PFSK-1 (cell line): Measurements from ENCODE around the gene PROK1.

Experiments used
- FOXP2 ChIP-seq: optimal IDR thresholded peaks from 2 replicates; pipeline ENCODE3; 2011; ENCODE audit warnings: borderline replicate concordance, control low read depth, inconsistent platforms; ENCODE audit not compliant: insufficient read depth; ENCODE audit errors: extremely low read length, extremely low read depth
- POLR2AphosphoS5 ChIP-seq: IDR thresholded peaks from 2 replicates; pipeline ENCODE4 v1.6.1; 2012; ENCODE audit warnings: low read depth, mild to moderate bottlenecking, control low read depth, low read length, moderate library complexity
- REST ChIP-seq, 2 experiments: IDR thresholded peaks; 2 replicates each; pipeline versions ENCODE4 v1.6.1 to v1.8.0; 2011 to 2012; ENCODE audit warnings: low read depth in 2 of 2, low read length in 2 of 2, control low read depth in 1 of 2, inconsistent platforms in 1 of 2, mild to moderate bottlenecking in 1 of 2, moderate library complexity in 1 of 2; ENCODE audit not compliant: insufficient read depth in 1 of 2
- SIN3A ChIP-seq: IDR thresholded peaks from 2 replicates; pipeline ENCODE4 v1.6.1; 2012; ENCODE audit warnings: mild to moderate bottlenecking, low read length, moderate library complexity, borderline replicate concordance; ENCODE audit not compliant: insufficient read depth
- TAF1 ChIP-seq: IDR thresholded peaks from 2 replicates; pipeline ENCODE4 v1.6.1; 2012; ENCODE audit warnings: low read length, control low read depth, borderline replicate concordance; ENCODE audit not compliant: insufficient read depth

Gene PROK1

GRCh38 chr1:110460253-110461220, 9.6 kb downstream of the PROK1 start:
- no peak for TF ChIP-seq SIN3A
- no peak for TF ChIP-seq POLR2AphosphoS5
- TF ChIP-seq FOXP2, result no peak
- TF ChIP-seq TAF1, result no peak
- TF ChIP-seq REST (IDR thresholded peaks at IDR 0.05; ENCODE audit: insufficient read depth in 1 of 2, low read depth in 2 of 2, low read length in 2 of 2), result no peak

GRCh38 chr1:110462093-110462492, 11.1 kb downstream of the PROK1 start:
- TF ChIP-seq TAF1, result no peak
- no peak for TF ChIP-seq FOXP2
- TF ChIP-seq SIN3A, result no peak
- TF ChIP-seq REST (IDR thresholded peaks at IDR 0.05; ENCODE audit: insufficient read depth in 1 of 2, low read depth in 2 of 2, low read length in 2 of 2), result no peak
- TF ChIP-seq POLR2AphosphoS5, result no peak

- TF ChIP-seq FOXP2 (no peak), POLR2AphosphoS5 (no peak), REST (IDR thresholded peaks at IDR 0.05; ENCODE audit: insufficient read depth in 1 of 2, low read depth in 2 of 2, low read length in 2 of 2) (no peak), SIN3A (no peak), TAF1 (no peak)
These were observed 12.0 kb downstream of the PROK1 start for GRCh38 chr1:110462964-110463363.

GRCh38 chr1:110463725-110464124, 12.8 kb downstream of the PROK1 start:
- no peak for TF ChIP-seq SIN3A
- no peak for TF ChIP-seq TAF1
- TF ChIP-seq POLR2AphosphoS5, result no peak
- no peak for TF ChIP-seq REST (IDR thresholded peaks at IDR 0.05; ENCODE audit: insufficient read depth in 1 of 2, low read depth in 2 of 2, low read length in 2 of 2)
- no peak for TF ChIP-seq FOXP2
